ENCODE results near the gene ARHGEF37.
"Not testable (repeated sequence)": the region's sequence is repeated elsewhere in the genome, so short reads cannot be mapped to it uniquely, and the experiment has no call there.

Gene ARHGEF37

GRCh38 chr5:149586708-149587318 is 5.5 kb downstream of the ARHGEF37 start:
- DNase-seq (ENCODE audit: low read depth) = no peak
- no peak for TF ChIP-seq CTCF (IDR thresholded peaks at IDR 0.05; ENCODE audit: insufficient read depth, low read depth, low read length, missing control alignments)
- no peak overlapping the region for H3K4me3 ChIP-seq (ENCODE audit: low read depth, low read length)

GRCh38 chr5:149588936-149589335 is 7.6 kb downstream of the ARHGEF37 start:
- TF ChIP-seq CTCF (IDR thresholded peaks at IDR 0.05; ENCODE audit: insufficient read depth, low read depth, low read length, missing control alignments) = no peak
- DNase-seq (ENCODE audit: low read depth) = no peak
- H3K4me3 ChIP-seq (ENCODE audit: low read depth, low read length) = no peak overlapping the region

- DNase-seq (ENCODE audit: low read depth) = no peak
- H3K4me3 ChIP-seq (ENCODE audit: low read depth, low read length) = no peak overlapping the region
- TF ChIP-seq CTCF (IDR thresholded peaks at IDR 0.05; ENCODE audit: insufficient read depth, low read depth, low read length, missing control alignments) = no peak
Observed at GRCh38 chr5:149593370-149593769, 12.1 kb downstream of the ARHGEF37 start.

- TF ChIP-seq CTCF (IDR thresholded peaks at IDR 0.05; ENCODE audit: insufficient read depth, low read depth, low read length, missing control alignments) = no peak
- H3K4me3 ChIP-seq (ENCODE audit: low read depth, low read length) = no peak overlapping the region
- DNase-seq (ENCODE audit: low read depth) = no peak
Observed at GRCh38 chr5:149594206-149594895, 13.1 kb downstream of the ARHGEF37 start.

- H3K4me3 ChIP-seq (ENCODE audit: low read depth, low read length); DNase-seq (ENCODE audit: low read depth): not testable (repeated sequence)
Observed at GRCh38 chr5:149595105-149595504, 13.8 kb downstream of the ARHGEF37 start.

GRCh38 chr5:149596712-149597111 is 15.4 kb downstream of the ARHGEF37 start:
- DNase-seq (ENCODE audit: low read depth) = no peak
- no peak overlapping the region for H3K4me3 ChIP-seq (ENCODE audit: low read depth, low read length)
- no peak for TF ChIP-seq CTCF (IDR thresholded peaks at IDR 0.05; ENCODE audit: insufficient read depth, low read depth, low read length, missing control alignments)

- no peak for TF ChIP-seq CTCF (IDR thresholded peaks at IDR 0.05; ENCODE audit: insufficient read depth, low read depth, low read length, missing control alignments)
- H3K4me3 ChIP-seq (ENCODE audit: low read depth, low read length) = no peak overlapping the region
- DNase-seq (ENCODE audit: low read depth) = no peak
Observed at GRCh38 chr5:149597618-149598017, 16.3 kb downstream of the ARHGEF37 start.

GRCh38 chr5:149598234-149598633 is 16.9 kb downstream of the ARHGEF37 start:
- not testable (repeated sequence) for DNase-seq (ENCODE audit: low read depth); H3K4me3 ChIP-seq (ENCODE audit: low read depth, low read length)
